Psoas muscle (tissue), 8 donors: ENCODE results near the gene SERAC1. TPM values are rescaled to one million over a fixed set of nuclear protein-coding genes. Genes with fewer than 3 reads are reported as not detected.

Experiments used
- ATAC-seq, 4 donors: fragments of 200-7000 bp; cut with Tn5 transposase; one replicate each; pipeline ENCODE4 v1.9.1; 2020; ENCODE audit warnings: moderate library complexity in 3 of 4, mild to moderate bottlenecking in 2 of 4
- DNase-seq, 2 donors: peaks; one replicate each; pipeline ENCODE4 v3.0.0-alpha.2; 2020
- H3K27ac ChIP-seq: fragments of 200-600 bp; one replicate; pipeline ENCODE4 v1.8.0; 2022
- H3K27me3 ChIP-seq, 3 donors: fragments of 200-600 bp in 1 of 3; one replicate each; pipeline versions ENCODE4 v1.6.1 to v1.8.0; 2013 to 2022; ENCODE audit warnings: low read length in 2 of 3, mild to moderate bottlenecking in 2 of 3, moderate library complexity in 1 of 3; ENCODE audit not compliant: insufficient read depth in 3 of 3
- H3K36me3 ChIP-seq, 2 donors: fragments of 200-600 bp in 1 of 2; one replicate each; pipeline versions ENCODE4 v1.6.1 to v1.8.0; 2013 to 2022; ENCODE audit warnings: low read depth in 1 of 2, mild to moderate bottlenecking in 1 of 2, moderate library complexity in 1 of 2; ENCODE audit not compliant: insufficient read depth in 1 of 2
- H3K4me1 ChIP-seq: fragments of 200-600 bp; one replicate; pipeline ENCODE4 v1.8.0; 2022
- H3K4me3 ChIP-seq: fragments of 200-600 bp; one replicate; pipeline ENCODE4 v1.8.0; 2022; ENCODE audit warnings: mild to moderate bottlenecking
- H3K9me3 ChIP-seq: fragments of 200-600 bp; one replicate; pipeline ENCODE4 v1.8.0; 2022
- CTCF ChIP-seq: fragments of 200-600 bp; IDR thresholded peaks from one replicate; pipeline ENCODE4 v1.8.0; 2022; ENCODE audit warnings: antibody characterized with exemption
- WGBS, 3 donors: extraction: QIAGEN DNeasy Blood & Tissue Kit; methylation state at CpG; one replicate each; pipeline versions ENCODE4 v1.1.6 to v1.1.7; 2013; 5-methylcytosine and 5-hydroxymethylcytosine counted together
- intact Hi-C, 2 donors: fragments of 100-400 bp; cut with DNase I; formaldehyde crosslinking; loops; one replicate each; pipeline versions ENCODE4 v1.11.0 to v1.14.2; 2022
- polyA plus RNA-seq, 3 donors: library from polyadenylated mRNA; stranded (reverse); fragments of 200-250 nt; gene quantifications; one replicate each; pipeline ENCODE4 v1.2.3, GENCODE V29; 2013
- total RNA-seq, 4 donors: library from RNA; stranded (reverse); fragmentation: NEBNext Ultra II Directional in 2 of 4; extraction: Animal tissue kit (Norgen Biotek cat#: 25700) in 2 of 4; gene quantifications; one replicate each; pipeline versions ENCODE4 v1.2.1 to v1.2.4, GENCODE V29; 2021 to 2023
- donor health status: healthy with polysubstance abuse.
- donor health status: DM: no; HTN: no; CAD: no; lungs with moderate emphysema.
- donor health status: Bipolar disorder and iron deficiency.
- donor health status: healthy.
- donor health status: DM: yes; HTN: yes; CAD: no.
- donor health status: DM: no; HTN: no; CAD: no.
- donor health status: DM: no; HTN: no; CAD: no.
- donor health status: DM: yes; HTN: yes; CAD: no.

Gene SERAC1
- total and polyA plus RNA-seq, 7 donors: 3.9 to 11.0 (median 6.5) TPM

- no peak overlapping the region for H3K27ac ChIP-seq
These were observed 9.3 kb downstream of the SERAC1 start for GRCh38 chr6:158158748-158159147.

DNA sequence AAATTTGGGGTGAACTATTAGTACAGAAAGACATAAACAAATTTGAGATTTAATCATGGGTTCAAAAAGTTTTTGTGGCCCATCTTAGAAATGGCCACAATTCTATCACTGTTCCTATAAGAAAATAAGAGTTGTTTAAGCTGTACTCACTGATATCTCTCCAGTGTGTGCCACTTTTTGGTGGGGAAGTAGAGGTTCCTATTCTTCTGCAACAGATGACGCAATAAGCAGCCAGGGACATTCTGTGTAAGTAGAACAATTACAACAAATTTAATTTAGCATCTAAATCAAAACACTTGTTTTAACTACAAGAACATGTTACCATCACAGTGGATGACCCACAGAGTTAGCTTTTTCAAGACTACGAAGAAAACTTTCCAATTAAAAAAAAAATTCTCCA, 9.9 kb downstream of the SERAC1 start:
- TF ChIP-seq CTCF: no peak
- DNase-seq (no peak), ATAC-seq (no peak)
- Histone ChIP-seq H3K36me3 (peaks cover 0 to 20% of the 10 kb centered on the region in 2 donors), H3K4me3 (no peak overlapping the region), H3K27me3 (no peaks in the 10 kb centered on the region), H3K9me3 (no peaks in the 10 kb centered on the region), H3K27ac (no peak overlapping the region), H3K4me1 (no peaks in the 10 kb centered on the region)
- intact Hi-C loops: no loop called here
- WGBS, 3 donors: 88 to 92% (median 92%) methylated on average over 2 of the region's 2 CpGs

More at GRCh38 chr6:158158748-158159147, 9.3 kb downstream of the SERAC1 start:
- Histone ChIP-seq H3K4me1 (no peaks in the 10 kb centered on the region), H3K27me3 (no peaks in the 10 kb centered on the region), H3K36me3 (peaks cover 0 to 20% of the 10 kb centered on the region in 2 donors), H3K9me3 (no peaks in the 10 kb centered on the region), H3K4me3 (no peak overlapping the region)
- 55 to 72% (median 58%) methylated on average over 2 of the region's 2 CpGs for WGBS, 3 donors
- no peak for DNase-seq
- intact Hi-C loops: no loop called here
- ATAC-seq: peak in 1 of 4 donors; percentile 47
- TF ChIP-seq CTCF: no peak

- Histone ChIP-seq H3K27me3 (no peaks in the 10 kb centered on the region), H3K27ac (no peak overlapping the region), H3K9me3 (no peaks in the 10 kb centered on the region), H3K4me1 (no peaks in the 10 kb centered on the region), H3K4me3 (no peak overlapping the region), H3K36me3 (peaks cover 0 to 20% of the 10 kb centered on the region in 2 donors)
- intact Hi-C loops: no loop called here
- 92 to 94% (median 94%) methylated on average over 5 of the region's 5 CpGs for WGBS, 3 donors
- DNase-seq (no peak), ATAC-seq (no peak)
- TF ChIP-seq CTCF: no peak
These were observed 10.8 kb downstream of the SERAC1 start for GRCh38 chr6:158157064-158157764.

GRCh38 chr6:158154816-158155215, 13.2 kb downstream of the SERAC1 start:
- Histone ChIP-seq H3K36me3 (peaks cover 0 to 32% of the 10 kb centered on the region in 2 donors), H3K9me3 (no peaks in the 10 kb centered on the region), H3K27ac (no peak overlapping the region), H3K4me1 (no peaks in the 10 kb centered on the region), H3K4me3 (no peak overlapping the region), H3K27me3 (no peaks in the 10 kb centered on the region)
- ATAC-seq (no peak), DNase-seq (no peak)
- intact Hi-C loops: no loop called here
- no peak for TF ChIP-seq CTCF
- 44 to 74% (median 48%) methylated on average over 8 of the region's 8 CpGs for WGBS, 3 donors

GRCh38 chr6:158153576-158153975, 14.5 kb downstream of the SERAC1 start:
- Histone ChIP-seq H3K27me3 (no peaks in the 10 kb centered on the region), H3K36me3 (peaks cover 0 to 42% of the 10 kb centered on the region in 2 donors), H3K4me1 (no peaks in the 10 kb centered on the region), H3K4me3 (no peak overlapping the region), H3K9me3 (no peaks in the 10 kb centered on the region), H3K27ac (no peak overlapping the region)
- no peak for ATAC-seq
- DNase-seq: no peak
- TF ChIP-seq CTCF: no peak
- intact Hi-C loops: no loop called here
- WGBS, 3 donors: 85 to 93% (median 89%) methylated on average over 3 of the region's 3 CpGs
